ENCODE measurements around the gene CATSPERZ. TPM values are rescaled to one million over a fixed set of nuclear protein-coding genes. Genes with fewer than 3 reads are reported as not detected.

CATSPERZ gene
- total and polyA plus RNA-seq, 4 donors, result 0.50 to 1.6 (median 1.0) TPM

GRCh38 chr11:64327993-64328392, 27.8 kb downstream of the CATSPERZ start:
- no peak for DNase-seq (ENCODE audit: low read depth in 4 of 6, low spot score in 6 of 6)
- H3K4me1 ChIP-seq (ENCODE audit: control insufficient read depth, insufficient read depth, low read length), result peaks cover 7% of the 10 kb centered on the region
- no peak overlapping the region for H3K4me3 ChIP-seq (ENCODE audit: low read depth, low read length)
- no peaks in the 10 kb centered on the region for H3K27me3 ChIP-seq (ENCODE audit: control insufficient read depth, insufficient read depth, low read length)
- WGBS (ENCODE audit: insufficient coverage), result 84% methylated on average over 3 of the region's 3 CpGs
- H3K27ac ChIP-seq (ENCODE audit: low read depth, low read length), result no peak overlapping the region
- H3K36me3 ChIP-seq (ENCODE audit: control insufficient read depth, insufficient read depth, low read length), result peaks cover 16% of the 10 kb centered on the region
- no peaks in the 10 kb centered on the region for H3K9me3 ChIP-seq (ENCODE audit: control insufficient read depth, insufficient read depth, low read length)

DNA sequence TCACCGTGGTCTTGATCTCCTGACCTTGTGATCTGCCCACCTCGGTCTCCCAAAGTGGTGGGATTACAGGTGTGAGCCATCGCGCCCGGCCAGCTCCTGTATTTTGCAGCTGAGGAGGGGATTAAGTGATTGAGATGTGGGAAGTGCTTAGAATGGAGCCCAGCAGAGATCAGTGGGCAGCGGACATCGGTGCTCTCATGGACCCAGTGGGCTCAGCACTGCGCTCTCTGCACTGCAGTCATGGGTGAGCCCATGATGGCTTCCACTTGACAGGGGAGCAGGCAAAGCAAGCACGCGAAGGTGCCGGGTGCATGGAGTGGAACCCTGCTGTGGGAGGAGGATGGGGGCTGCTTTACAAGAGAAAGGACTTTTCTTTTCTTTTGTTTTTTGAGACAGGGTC, 30.7 kb downstream of the CATSPERZ start:
- no peak overlapping the region for H3K4me3 ChIP-seq (ENCODE audit: low read depth, low read length)
- H3K27ac ChIP-seq (ENCODE audit: low read depth, low read length), result no peak overlapping the region
- DNase-seq (ENCODE audit: low read depth in 4 of 6, low spot score in 6 of 6), result no peak
- no peaks in the 10 kb centered on the region for H3K27me3 ChIP-seq (ENCODE audit: control insufficient read depth, insufficient read depth, low read length)
- peaks cover 3% of the 10 kb centered on the region for H3K36me3 ChIP-seq (ENCODE audit: control insufficient read depth, insufficient read depth, low read length)
- H3K4me1 ChIP-seq (ENCODE audit: control insufficient read depth, insufficient read depth, low read length), result peaks cover 7% of the 10 kb centered on the region
- WGBS (ENCODE audit: insufficient coverage), result 69% methylated on average over 10 of the region's 11 CpGs
- H3K9me3 ChIP-seq (ENCODE audit: control insufficient read depth, insufficient read depth, low read length), result no peaks in the 10 kb centered on the region

DNA sequence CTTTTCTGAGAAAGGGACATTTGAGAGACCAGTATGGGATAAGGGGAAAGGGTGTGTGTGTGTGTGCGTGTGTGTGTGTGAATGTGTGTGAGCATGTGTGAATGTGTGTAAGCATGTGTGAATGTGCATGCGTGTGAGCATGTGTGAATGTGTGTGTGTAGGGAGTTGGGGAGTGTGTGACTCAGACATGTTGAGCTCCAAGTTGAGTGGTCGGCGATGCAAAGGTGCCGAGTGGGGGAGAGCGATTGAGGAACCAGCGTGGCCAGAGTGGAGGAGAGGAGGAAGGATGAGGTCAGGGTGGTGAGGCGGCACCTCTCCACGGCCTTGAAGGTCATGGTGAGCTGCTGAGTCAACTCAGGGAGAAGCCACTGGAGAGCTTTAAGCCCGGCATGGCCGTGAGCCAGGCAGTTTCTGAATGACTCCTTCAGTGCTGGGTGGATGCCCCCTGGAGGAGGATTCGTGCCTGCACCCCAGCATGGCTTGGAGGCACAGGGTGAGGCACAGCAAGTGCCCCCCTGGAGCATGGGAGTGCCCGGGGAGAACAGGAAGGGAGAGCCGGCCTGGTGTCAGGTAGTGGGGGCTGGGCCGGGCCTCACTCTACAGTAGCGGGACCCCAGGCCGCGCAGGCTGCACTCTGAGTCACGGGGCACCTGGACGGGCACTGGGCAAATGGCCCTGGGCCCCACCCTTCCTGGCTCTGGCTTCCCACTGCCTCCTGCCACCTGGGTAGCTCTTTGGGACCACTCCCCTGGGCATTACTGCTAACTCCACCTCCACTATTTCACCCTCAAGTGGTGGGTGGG, 31.6 kb downstream of the CATSPERZ start:
- 55% methylated on average over 20 of the region's 20 CpGs for WGBS (ENCODE audit: insufficient coverage)

DNA sequence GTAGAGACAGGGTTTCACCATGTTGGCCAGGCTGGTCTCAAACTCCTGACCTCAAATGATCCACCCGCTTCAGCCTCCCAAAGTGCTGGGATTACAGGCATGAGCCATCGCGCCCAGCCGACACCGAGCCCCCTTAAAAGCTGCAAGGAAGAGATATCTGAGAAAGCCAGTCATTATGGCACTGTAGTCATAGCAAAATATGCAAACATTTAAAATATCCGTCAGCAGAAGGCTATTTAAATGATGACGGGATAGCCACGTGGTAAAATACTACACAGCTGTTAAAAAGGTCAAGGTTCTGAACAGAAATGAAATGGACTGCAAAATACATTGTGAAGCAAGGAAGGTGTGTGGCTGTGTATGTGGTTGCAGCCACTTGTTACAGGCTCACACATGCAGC, 33.4 kb downstream of the CATSPERZ start:
- Histone ChIP-seq H3K36me3 (ENCODE audit: control insufficient read depth, insufficient read depth, low read length) (peaks cover 3% of the 10 kb centered on the region), H3K4me3 (ENCODE audit: low read depth, low read length) (no peak overlapping the region), H3K9me3 (ENCODE audit: control insufficient read depth, insufficient read depth, low read length) (no peaks in the 10 kb centered on the region), H3K27me3 (ENCODE audit: control insufficient read depth, insufficient read depth, low read length) (no peaks in the 10 kb centered on the region), H3K27ac (ENCODE audit: low read depth, low read length) (no peak overlapping the region), H3K4me1 (ENCODE audit: control insufficient read depth, insufficient read depth, low read length) (peaks cover 7% of the 10 kb centered on the region)
- no peak for DNase-seq (ENCODE audit: low read depth in 4 of 6, low spot score in 6 of 6)
- 80% methylated on average over 2 of the region's 8 CpGs for WGBS (ENCODE audit: insufficient coverage)

More for the DNA sequence above, 31.6 kb downstream of the CATSPERZ start:
- H3K36me3 ChIP-seq (ENCODE audit: control insufficient read depth, insufficient read depth, low read length), result peaks cover 3% of the 10 kb centered on the region
- H3K27ac ChIP-seq (ENCODE audit: low read depth, low read length), result no peak overlapping the region
- H3K4me3 ChIP-seq (ENCODE audit: low read depth, low read length), result no peak overlapping the region
- H3K9me3 ChIP-seq (ENCODE audit: control insufficient read depth, insufficient read depth, low read length), result no peaks in the 10 kb centered on the region
- H3K4me1 ChIP-seq (ENCODE audit: control insufficient read depth, insufficient read depth, low read length), result peaks cover 7% of the 10 kb centered on the region
- no peaks in the 10 kb centered on the region for H3K27me3 ChIP-seq (ENCODE audit: control insufficient read depth, insufficient read depth, low read length)
- DNase-seq (ENCODE audit: low read depth in 4 of 6, low spot score in 6 of 6), result peak in 2 of 6 donors; percentile 18 to 52

DNA sequence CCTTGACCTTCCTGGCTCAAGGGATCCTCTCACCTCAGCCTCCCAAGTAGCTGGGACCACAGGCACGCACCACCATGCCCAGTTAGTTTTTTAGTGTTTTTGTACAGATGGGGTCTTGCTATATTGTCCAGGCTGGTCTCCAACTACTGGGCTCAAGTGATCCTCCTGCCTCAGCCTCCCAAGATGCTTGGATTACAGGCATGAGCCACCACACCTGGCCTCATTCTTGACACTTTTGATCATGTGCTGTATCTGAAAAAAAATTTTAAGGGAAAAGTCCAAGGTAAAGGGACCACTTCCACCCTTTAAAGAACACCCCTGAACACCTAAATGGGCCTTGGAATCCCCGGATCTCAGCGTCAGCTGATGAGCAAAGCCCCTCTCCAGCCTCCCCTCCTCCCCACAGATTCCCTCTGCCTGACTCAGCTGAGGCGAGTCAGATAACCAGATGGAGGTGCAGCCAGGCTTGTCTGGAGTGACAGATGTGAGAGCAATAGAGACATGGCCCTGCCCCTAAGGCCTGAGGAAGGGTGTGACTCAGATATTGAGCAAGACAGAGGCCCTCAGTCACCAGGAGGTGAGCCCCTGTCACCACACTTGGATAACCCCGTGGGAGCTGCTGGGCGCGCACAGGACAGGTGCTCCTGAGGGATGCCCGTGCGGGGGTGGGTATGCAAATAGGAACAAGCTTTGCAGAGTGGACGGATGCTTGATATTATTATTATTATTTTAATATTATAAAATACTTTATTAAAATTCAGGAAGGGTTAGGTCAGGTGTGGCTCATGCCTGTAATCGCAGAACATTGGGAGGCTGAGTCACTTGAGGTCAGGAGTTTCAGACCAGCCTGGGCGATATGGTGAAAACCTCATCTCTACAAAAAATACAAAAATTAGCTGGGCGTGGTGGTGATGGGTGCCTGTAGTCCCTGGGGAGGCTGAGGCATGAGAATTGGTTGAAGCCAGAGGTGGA, 34.9 kb downstream of the CATSPERZ start:
- H3K27ac ChIP-seq (ENCODE audit: low read depth, low read length), result no peak overlapping the region
- WGBS (ENCODE audit: insufficient coverage), result 58% methylated on average over 3 of the region's 13 CpGs
- DNase-seq (ENCODE audit: low read depth in 4 of 6, low spot score in 6 of 6), result peak in 1 of 6 donors; percentile 63
- no peaks in the 10 kb centered on the region for H3K9me3 ChIP-seq (ENCODE audit: control insufficient read depth, insufficient read depth, low read length)
- H3K4me1 ChIP-seq (ENCODE audit: control insufficient read depth, insufficient read depth, low read length), result peaks cover 7% of the 10 kb centered on the region
- no peaks in the 10 kb centered on the region for H3K27me3 ChIP-seq (ENCODE audit: control insufficient read depth, insufficient read depth, low read length)
- peaks cover 3% of the 10 kb centered on the region for H3K36me3 ChIP-seq (ENCODE audit: control insufficient read depth, insufficient read depth, low read length)
- H3K4me3 ChIP-seq (ENCODE audit: low read depth, low read length), result no peak overlapping the region

- WGBS (ENCODE audit: insufficient coverage), result 92% methylated on average over 2 of the region's 8 CpGs
- peaks cover 16% of the 10 kb centered on the region for H3K27me3 ChIP-seq (ENCODE audit: control insufficient read depth, insufficient read depth, low read length)
- H3K27ac ChIP-seq (ENCODE audit: low read depth, low read length), result no peak overlapping the region
- no peaks in the 10 kb centered on the region for H3K9me3 ChIP-seq (ENCODE audit: control insufficient read depth, insufficient read depth, low read length)
- no peak for DNase-seq (ENCODE audit: low read depth in 4 of 6, low spot score in 6 of 6)
- no peak overlapping the region for H3K4me3 ChIP-seq (ENCODE audit: low read depth, low read length)
- peaks cover 4% of the 10 kb centered on the region for H3K36me3 ChIP-seq (ENCODE audit: control insufficient read depth, insufficient read depth, low read length)
- peaks cover 22% of the 10 kb centered on the region for H3K4me1 ChIP-seq (ENCODE audit: control insufficient read depth, insufficient read depth, low read length)
Observed at GRCh38 chr11:64337538-64338249, 37.5 kb downstream of the CATSPERZ start.

DNA sequence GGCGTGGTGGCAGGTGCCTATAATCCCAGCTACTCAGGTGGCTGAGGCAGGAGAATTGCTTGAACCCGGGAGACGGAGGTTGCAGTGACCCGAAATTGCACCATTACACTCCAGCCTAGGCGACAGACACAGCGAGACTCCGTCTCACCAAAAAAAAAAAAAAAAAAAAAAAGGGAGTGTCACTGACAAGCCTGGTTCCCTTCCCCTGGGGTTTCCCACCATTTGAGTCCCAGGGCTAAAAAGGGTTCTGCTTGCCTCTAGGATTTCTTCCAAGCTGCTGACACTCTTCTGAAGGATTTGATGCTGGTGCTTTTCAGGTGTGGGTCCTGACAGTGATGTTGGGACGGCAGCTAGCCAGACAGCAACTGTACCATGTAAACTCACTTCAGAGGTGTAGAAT, 38.6 kb downstream of the CATSPERZ start:
- no peak for DNase-seq (ENCODE audit: low read depth in 4 of 6, low spot score in 6 of 6)
- H3K4me1 ChIP-seq (ENCODE audit: control insufficient read depth, insufficient read depth, low read length), result peaks cover 30% of the 10 kb centered on the region
- H3K27ac ChIP-seq (ENCODE audit: low read depth, low read length), result no peak overlapping the region
- H3K27me3 ChIP-seq (ENCODE audit: control insufficient read depth, insufficient read depth, low read length), result peaks cover 21% of the 10 kb centered on the region
- 82% methylated on average over 1 of the region's 8 CpGs for WGBS (ENCODE audit: insufficient coverage)
- no peaks in the 10 kb centered on the region for H3K9me3 ChIP-seq (ENCODE audit: control insufficient read depth, insufficient read depth, low read length)
- peaks cover 4% of the 10 kb centered on the region for H3K36me3 ChIP-seq (ENCODE audit: control insufficient read depth, insufficient read depth, low read length)
- H3K4me3 ChIP-seq (ENCODE audit: low read depth, low read length), result no peak overlapping the region

DNA sequence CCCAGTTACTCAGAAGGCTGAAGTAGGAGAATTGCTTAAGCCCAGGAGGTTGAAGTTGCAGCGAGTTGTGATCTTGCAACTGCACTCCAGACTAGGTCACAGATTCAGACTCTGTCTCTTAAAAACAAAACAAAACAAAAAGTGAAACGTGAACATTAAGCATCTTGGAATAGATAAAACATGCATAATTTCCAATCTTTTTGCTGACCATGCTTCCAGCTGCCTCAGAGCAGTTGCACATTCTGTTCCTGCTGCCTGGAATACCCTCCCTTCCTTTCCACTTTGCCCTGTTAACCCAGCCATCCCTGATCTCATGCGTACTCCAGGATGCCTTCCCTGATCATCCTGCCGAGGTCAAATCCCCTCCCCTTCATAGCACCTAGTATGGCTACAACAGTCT, 39.1 kb downstream of the CATSPERZ start:
- Histone ChIP-seq H3K27me3 (ENCODE audit: control insufficient read depth, insufficient read depth, low read length) (peaks cover 21% of the 10 kb centered on the region), H3K9me3 (ENCODE audit: control insufficient read depth, insufficient read depth, low read length) (no peaks in the 10 kb centered on the region), H3K4me3 (ENCODE audit: low read depth, low read length) (no peak overlapping the region), H3K36me3 (ENCODE audit: control insufficient read depth, insufficient read depth, low read length) (peaks cover 7% of the 10 kb centered on the region), H3K4me1 (ENCODE audit: control insufficient read depth, insufficient read depth, low read length) (peaks cover 30% of the 10 kb centered on the region), H3K27ac (ENCODE audit: low read depth, low read length) (no peak overlapping the region)
- DNase-seq (ENCODE audit: low read depth in 4 of 6, low spot score in 6 of 6), result no peak
- WGBS (ENCODE audit: insufficient coverage), result 85% methylated on average over 2 of the region's 4 CpGs

DNA sequence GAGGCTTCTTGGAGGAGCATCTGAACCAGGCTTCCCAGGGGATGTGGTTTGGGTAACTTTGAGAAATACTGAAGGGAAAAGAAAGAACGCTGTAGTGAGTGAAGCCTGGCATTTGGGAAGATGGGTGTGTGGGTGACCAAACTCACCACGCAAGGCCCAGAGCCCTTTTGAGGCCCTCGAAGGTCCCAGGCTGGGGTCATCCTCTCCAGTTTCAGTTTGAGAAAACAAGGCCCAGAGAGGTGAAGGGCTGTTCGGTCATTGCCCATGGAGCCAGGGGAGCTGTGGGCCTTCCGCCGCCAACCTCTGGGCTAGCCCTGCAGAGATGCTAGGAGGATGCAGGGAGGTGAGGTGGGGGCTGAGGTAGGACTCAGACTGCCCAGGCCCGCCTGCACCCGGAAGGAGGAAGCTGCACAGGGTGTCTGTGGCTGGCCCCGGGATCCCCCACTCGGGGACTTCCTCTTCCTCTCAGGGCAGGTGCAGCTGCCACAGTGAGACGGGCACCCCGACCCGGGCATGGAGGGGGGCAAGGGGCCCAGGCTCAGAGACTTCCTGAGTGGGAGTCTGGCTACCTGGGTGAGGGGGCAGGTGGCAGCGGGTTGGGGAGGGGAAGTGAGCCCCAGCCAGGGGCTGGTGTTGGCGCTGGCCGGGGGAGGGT, 39.7 kb downstream of the CATSPERZ start, which contains the start of gene CCDC88B:
Gene CCDC88B (plus strand): TSS at position 451 of the 655 bp plus-strand sequence. CDS start 63 bp downstream, at position 514.
- Histone ChIP-seq H3K36me3 (ENCODE audit: control insufficient read depth, insufficient read depth, low read length) (peaks cover 11% of the 10 kb centered on the region), H3K4me3 (ENCODE audit: low read depth, low read length) (no peak within 1 kb of the TSS), H3K27me3 (ENCODE audit: control insufficient read depth, insufficient read depth, low read length) (peaks cover 21% of the 10 kb centered on the region), H3K4me1 (ENCODE audit: control insufficient read depth, insufficient read depth, low read length) (peaks cover 30% of the 10 kb centered on the region), H3K9me3 (ENCODE audit: control insufficient read depth, insufficient read depth, low read length) (no peaks in the 10 kb centered on the region), H3K27ac (ENCODE audit: low read depth, low read length) (no peak within 1 kb of the TSS)
- WGBS (ENCODE audit: insufficient coverage), result 78% methylated on average over 16 of the region's 16 CpGs
- DNase-seq (ENCODE audit: low read depth in 4 of 6, low spot score in 6 of 6), result no peak
